Measurements from ENCODE around the gene ZXDC. TPM values are rescaled to one million over a fixed set of nuclear protein-coding genes. Genes with fewer than 3 reads are reported as not detected.
A peak's percentile ranks its signal among the peaks of the same experiment; 100 is the strongest.

Gene ZXDC
- total and polyA plus RNA-seq, 9 of the 15 experiments (the other 6 are each of a cell fraction or from before 2014, with no cell fraction given) = 0.59 to 13.4 (median 7.3) TPM

- in situ Hi-C loops (cut with MboI) (no loop called here), intact Hi-C loops (cut with micrococcal nuclease) (no loop called here)
- FAIRE-seq = no peak
- no peaks in the 10 kb centered on the region for H3K9me1 ChIP-seq (ENCODE audit: control insufficient read depth, insufficient read depth, low read length)
- peaks cover 0 to 6% of the 10 kb centered on the region in 2 experiments; a peak in 1 of 5 replicates for H3K4me1 ChIP-seq (replicated peaks in 1 of 2; ENCODE audit: control insufficient read depth in 2 of 2, insufficient read depth in 2 of 2, low read length in 2 of 2)
- TF ChIP-seq RFX5 (IDR thresholded peaks at IDR 0.05; ENCODE audit: low read depth, low read length) (no peak), MTA3 (IDR thresholded peaks at IDR 0.05; ENCODE audit: borderline replicate concordance) (no peak), CTCF (IDR thresholded peaks at IDR 0.05 in 2 of 3, conservative IDR thresholded peaks at IDR 0.05 in 1 of 3; ENCODE audit: insufficient read depth in 2 of 3, low read depth in 1 of 3, low read length in 3 of 3) (0 out of 6 replicates have a peak, but pooled peaks of 1 of the 3 experiments have one; percentile 4), EP400 (IDR thresholded peaks at IDR 0.05) (no peak), ZNF717 (CRISPR knock-in tag; IDR thresholded peaks at IDR 0.05) (no peak), GTF3C2 (IDR thresholded peaks at IDR 0.05; ENCODE audit: borderline replicate concordance, extremely low read depth, insufficient read length) (no peak)
- no peak overlapping the region for H3K9ac ChIP-seq (ENCODE audit: insufficient read depth in 1 of 2, low read depth in 2 of 2, low read length in 2 of 2)
- no peaks in the 10 kb centered on the region for H4K20me1 ChIP-seq (replicated peaks; ENCODE audit: control insufficient read depth, insufficient read depth, low read length)
- ChIA-PET POLR2A (interaction anchor here (0.7 kb wide), 1 partner anchor 105 kb away, joined by 4 read pairs; no protein-coding TSS in a partner anchor), CTCF (ENCODE audit: low intra/inter-chr PET ratio) (no interaction called here)
- no TSS peak for BruUV-seq (replicated peaks)
- no peaks in the 10 kb centered on the region for H3K9me3 ChIP-seq (replicated peaks; ENCODE audit: control insufficient read depth, insufficient read depth, low read depth, low read length)
- H3K27ac ChIP-seq (ENCODE audit: extremely low read depth, low read depth, low read length) = no peak overlapping the region
- DNase-seq (ENCODE audit: extremely low read depth in 1 of 4, low spot score in 3 of 4) = no peak
- H2AFZ ChIP-seq (ENCODE audit: low read depth, low read length) = no peak overlapping the region
- H3K79me2 ChIP-seq (ENCODE audit: control insufficient read depth, insufficient read depth, low read length) = no peaks in the 10 kb centered on the region
- no peak overlapping the region for H3K4me3 ChIP-seq
- no peak for ATAC-seq
- peaks cover 3 to 40% of the 10 kb centered on the region in 2 experiments; a peak in 3 of 5 replicates for H3K27me3 ChIP-seq (ENCODE audit: control insufficient read depth in 2 of 2, insufficient read depth in 2 of 2, low read length in 2 of 2)
- no peaks in the 10 kb centered on the region for H3K36me3 ChIP-seq (ENCODE audit: control insufficient read depth, insufficient read depth, low read length)
- H3K4me2 ChIP-seq (ENCODE audit: insufficient read depth, low read length) = no peak overlapping the region
- WGBS (ENCODE audit: insufficient coverage, low coverage, missing lambda C conversion rate) = 0% methylated on average over 4 of the region's 11 CpGs
Measured at GRCh38 chr3:126414406-126414805, 61.3 kb downstream of the ZXDC start.
